ENCODE results near the gene SERPINE1. TPM values are rescaled to one million over a fixed set of nuclear protein-coding genes. Genes with fewer than 3 reads are reported as not detected.

SERPINE1 gene
- total RNA-seq, 1 experiment from 2014 or later = 42.4 TPM

DNA sequence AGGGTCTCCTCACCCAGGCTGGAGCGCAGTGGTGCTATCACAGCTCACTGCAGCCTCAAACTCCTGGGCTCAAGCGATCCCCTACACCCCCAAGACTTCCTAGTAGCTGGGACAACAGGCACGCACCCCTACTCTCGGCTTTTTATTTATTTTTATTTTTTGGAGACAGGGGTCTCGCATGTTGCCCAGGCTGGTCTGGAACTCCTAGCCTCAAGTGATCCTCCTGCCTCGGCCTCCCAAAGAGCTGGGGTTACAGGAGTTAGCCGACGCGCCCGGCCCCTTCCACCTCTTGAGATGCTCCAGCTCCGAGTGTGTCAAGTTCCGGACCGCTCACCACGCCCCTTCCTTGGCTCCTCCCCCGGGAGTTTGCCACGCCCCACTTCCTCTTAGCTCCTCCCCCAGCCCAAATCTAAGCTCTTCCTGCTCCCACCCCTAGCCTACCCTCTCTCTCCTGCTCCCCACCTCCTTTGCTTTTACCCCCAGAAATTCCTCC, 46.9 kb downstream of the SERPINE1 start:
- in situ Hi-C loops (cut with HindIII; ENCODE audit: low pct_unique_long_range_greater_than_20kb, low sequenced_read_pairs) = no loop called here
- DNase-seq (ENCODE audit: low read depth) = peak; percentile 58

DNA sequence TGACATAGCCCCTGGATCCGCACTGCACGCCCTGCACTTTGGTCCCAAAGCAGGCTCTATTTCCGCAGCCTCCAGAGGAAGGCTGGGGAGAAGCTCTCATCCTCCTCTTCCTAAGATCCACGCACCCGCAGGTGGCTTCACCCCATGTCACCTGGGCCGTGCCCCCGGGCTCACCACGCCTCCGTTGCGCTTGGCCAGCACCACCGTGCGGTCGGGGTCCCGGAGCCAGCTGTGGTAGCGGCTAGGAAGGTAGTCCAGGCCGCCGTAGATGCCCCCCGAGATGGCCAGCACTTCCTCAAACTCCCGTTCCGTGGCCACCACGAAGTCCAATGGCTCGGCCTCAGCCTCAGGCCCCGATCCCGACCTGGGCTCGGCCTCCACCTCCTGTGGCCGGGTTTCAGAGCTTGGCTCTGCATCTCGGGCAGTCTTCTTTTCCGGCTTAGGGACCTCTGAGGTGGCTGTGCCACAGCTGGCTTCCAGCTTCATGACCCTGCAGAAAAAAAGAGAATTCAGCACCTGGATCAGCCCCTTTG, 47.5 kb downstream of the SERPINE1 start:
- no peak for DNase-seq (ENCODE audit: low read depth)
- in situ Hi-C loops (cut with HindIII; ENCODE audit: low pct_unique_long_range_greater_than_20kb, low sequenced_read_pairs) = no loop called here

DNA sequence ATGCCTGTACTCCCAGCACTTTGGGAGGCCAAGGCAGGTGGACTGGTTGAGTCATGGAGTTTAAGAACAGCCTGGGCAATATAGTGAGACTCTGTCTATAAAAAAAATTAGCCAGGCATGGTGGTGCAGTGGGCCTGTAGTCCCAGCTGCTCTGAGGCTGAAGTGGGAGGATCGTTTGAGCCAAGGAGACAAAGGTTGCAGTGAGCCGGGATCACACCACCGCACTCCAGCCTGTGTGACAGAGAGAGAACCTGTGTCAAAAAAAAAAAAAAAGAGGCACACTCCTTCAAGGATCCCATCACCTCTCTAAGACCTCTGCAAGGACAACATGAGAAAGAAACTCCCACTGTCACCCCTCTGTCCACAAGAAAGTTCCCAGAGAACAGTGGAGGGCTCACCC, 48.8 kb downstream of the SERPINE1 start:
- no peak for DNase-seq (ENCODE audit: low read depth)
- in situ Hi-C loops (cut with HindIII; ENCODE audit: low pct_unique_long_range_greater_than_20kb, low sequenced_read_pairs) = no loop called here

DNA sequence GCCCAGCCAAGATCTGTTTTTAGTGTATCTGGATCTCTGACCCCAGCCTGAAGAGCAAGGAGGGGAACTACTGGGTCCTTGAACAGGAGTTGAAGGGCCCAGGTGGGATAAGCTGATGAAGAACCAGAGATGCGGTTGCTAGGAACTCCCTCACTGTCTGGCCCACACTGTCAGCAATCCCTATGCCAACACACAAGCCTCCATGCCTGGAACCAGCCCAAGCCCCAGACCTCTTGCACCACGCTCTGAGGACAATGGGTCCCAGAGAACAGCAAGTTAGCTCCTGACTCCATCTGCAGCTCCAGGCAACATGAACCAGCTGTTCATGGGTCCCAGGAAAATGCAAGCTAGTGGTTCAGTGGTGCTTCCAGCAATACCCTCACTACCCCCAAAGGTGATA, 50.7 kb downstream of the SERPINE1 start:
- in situ Hi-C loops (cut with HindIII; ENCODE audit: low pct_unique_long_range_greater_than_20kb, low sequenced_read_pairs) = no loop called here
- no peak for DNase-seq (ENCODE audit: low read depth)

DNA sequence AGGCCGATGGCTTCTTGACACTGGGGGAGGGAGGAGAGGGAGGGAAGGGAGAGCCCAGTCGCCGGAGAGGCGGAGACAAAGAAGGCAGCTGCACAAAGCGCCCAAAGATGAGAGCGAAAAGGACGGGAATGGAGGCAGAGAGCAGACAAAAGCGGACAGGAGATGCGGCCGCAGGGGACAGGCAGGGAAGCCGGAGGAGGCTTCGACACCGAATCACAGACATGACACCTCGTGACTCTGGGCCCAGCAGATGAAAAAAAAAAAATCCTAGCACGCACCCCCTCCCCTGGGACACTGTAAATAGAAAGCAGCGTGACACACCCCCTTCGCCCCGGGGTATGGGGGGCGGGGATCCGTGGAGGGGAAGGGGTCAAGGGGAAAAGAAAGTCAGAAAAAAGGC, 52.2 kb downstream of the SERPINE1 start:
- in situ Hi-C loops (cut with HindIII; ENCODE audit: low pct_unique_long_range_greater_than_20kb, low sequenced_read_pairs) = no loop called here

DNA sequence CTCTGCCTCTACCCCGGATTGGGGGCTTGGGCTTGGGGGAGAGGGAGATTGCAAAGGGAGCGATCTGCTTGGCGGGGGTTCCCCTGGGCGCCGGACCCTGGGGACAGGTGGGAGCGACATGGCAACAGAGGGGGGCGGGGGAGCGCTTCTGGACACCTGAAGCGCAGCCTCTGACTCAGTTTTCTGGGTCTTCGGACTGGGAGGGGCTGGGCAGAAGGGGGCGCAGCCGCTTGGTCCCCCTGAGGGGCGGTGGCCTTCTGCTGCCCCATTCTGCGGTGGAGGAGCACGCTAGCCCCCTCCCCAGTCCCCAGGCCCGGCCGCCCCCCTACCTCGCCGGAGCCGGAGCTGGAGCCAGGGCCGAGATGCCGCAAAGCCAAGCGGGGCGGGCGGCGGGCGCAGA, 52.8 kb downstream of the SERPINE1 start:
- in situ Hi-C loops (cut with HindIII; ENCODE audit: low pct_unique_long_range_greater_than_20kb, low sequenced_read_pairs) = no loop called here
- DNase-seq (ENCODE audit: low read depth) = no peak

More for the DNA sequence above, 52.2 kb downstream of the SERPINE1 start:
- no peak for DNase-seq (ENCODE audit: low read depth)

DNA sequence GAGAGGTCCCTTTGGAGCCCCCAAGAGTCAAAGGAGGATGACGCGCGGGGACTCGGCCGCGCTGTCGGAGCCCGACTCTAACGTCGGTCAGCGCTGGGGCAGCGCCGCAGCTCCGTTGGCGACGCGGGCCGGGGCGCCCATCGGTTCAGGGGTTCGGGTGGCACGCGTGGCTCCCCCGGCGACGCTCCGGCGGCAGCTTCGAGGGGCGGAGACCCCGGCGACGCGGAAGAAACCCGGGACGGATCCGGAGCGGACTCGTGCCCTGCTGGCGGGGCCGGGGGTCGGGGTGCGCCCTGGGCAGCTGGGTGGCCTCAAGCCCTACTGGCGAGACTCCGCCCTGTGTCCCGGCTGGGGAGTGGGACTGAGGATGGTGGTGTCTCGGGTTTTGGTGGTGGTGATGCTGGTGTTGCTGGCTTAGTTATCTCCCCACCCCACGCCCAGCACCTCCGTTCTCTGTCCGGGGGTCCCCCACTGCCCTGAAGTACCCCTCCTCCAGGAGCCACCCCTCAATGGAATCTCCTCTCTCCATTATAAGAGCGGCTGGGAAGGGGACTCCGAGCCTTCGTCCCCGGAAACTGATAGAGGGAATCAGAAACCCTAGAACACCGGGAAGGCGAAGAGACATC, 53.3 kb downstream of the SERPINE1 start, which contains the start of gene NAT16:
NAT16 (minus strand) TSS at position 164 of the 626 bp plus-strand sequence. CDS start 5,486 bp downstream, outside the sequence.
- no peak for DNase-seq (ENCODE audit: low read depth)
- in situ Hi-C loops (cut with HindIII; ENCODE audit: low pct_unique_long_range_greater_than_20kb, low sequenced_read_pairs) = no loop called here

DNA sequence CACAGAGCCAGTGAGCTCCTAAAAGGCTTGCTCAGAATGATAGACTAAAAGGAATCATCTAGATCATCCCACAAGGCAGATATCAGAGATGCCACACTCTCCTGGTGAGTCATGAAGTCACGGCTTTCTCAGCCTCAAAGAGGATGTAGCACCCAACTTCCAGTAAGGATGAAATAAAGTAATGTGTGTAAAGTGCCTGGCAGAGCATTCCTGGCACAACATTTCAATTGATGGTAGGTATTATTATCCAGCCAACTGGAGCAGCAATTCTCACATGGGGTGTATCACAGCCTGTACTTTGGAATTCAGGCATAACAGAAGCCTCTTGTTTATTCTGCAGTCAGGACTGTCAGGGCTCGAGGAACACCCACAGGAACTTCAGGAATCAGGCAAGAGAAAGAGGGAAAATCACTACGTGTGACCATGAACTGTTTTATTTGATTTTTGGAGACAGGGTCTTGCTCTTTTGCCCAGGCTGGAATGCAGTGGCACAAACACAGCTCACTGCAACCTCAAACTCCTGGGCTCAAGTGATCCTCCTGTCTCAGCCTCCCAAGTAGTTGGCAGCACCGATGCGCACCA, 58.4 kb downstream of the SERPINE1 start:
- peak; percentile 43 for DNase-seq (ENCODE audit: low read depth)
- in situ Hi-C loops (cut with HindIII; ENCODE audit: low pct_unique_long_range_greater_than_20kb, low sequenced_read_pairs) = no loop called here

DNA sequence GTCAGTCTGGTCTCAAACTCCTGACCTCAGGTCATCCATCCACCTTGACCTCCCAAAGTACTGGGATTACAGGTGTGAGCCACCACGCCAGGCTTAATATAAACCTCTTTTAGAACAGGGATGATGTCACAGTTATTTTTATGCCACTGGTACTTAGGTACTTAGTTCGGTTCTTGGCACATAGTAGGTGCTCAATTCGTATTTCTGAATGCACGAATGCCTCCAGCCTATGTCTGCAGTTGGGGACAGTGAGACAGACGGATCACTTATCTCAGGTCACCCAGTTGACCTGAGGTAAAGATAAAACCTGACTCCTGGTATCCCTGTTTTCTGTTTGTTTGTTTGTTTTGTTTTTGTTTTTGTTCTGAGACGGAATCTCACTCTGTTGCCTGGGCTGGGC, 59.3 kb downstream of the SERPINE1 start:
- DNase-seq (ENCODE audit: low read depth) = no peak
- in situ Hi-C loops (cut with HindIII; ENCODE audit: low pct_unique_long_range_greater_than_20kb, low sequenced_read_pairs) = no loop called here

DNA sequence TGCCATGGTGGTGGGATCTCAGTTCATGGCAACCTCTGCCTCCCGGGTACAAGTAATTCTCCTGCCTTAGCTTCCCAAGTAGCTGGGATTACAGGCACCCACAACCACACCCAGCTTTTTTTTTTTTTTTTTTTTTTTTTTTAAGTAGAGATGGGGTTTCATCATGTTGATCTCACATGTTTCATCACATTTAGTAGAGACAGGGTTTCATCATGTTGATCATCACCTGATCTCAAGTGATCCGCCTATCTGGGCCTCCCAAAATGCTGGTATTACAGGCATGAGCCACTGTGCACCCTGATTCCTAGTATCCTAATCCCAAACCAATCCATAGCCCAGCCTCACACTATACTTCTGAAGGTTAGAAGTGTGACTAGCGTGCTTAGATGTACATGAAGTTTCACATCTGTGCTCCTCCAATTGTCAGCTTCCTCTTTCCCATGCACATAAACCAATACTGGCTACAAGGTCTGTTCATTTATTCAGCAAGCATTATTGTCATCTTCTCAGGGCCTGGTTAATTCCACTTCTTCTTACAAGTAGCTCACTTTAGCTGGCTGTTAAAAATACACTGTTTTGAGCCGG, 60.0 kb downstream of the SERPINE1 start:
- in situ Hi-C loops (cut with HindIII; ENCODE audit: low pct_unique_long_range_greater_than_20kb, low sequenced_read_pairs) = no loop called here

More for the DNA sequence above, 60.0 kb downstream of the SERPINE1 start:
- DNase-seq (ENCODE audit: low read depth) = no peak

Other genes with a start within 250 kb of the SERPINE1 start
- 7.4 and 11.8 TPM in 2 replicates for gene UFSP1, start 237.4 kb upstream of the SERPINE1 start, total RNA-seq (2014; rRNA removed; shearing (Covaris generic); ENCODE audit: low replicate concordance)
- not detected in 2 replicates for gene ACHE, start 231.2 kb upstream of the SERPINE1 start, total RNA-seq (2014; rRNA removed; shearing (Covaris generic); ENCODE audit: low replicate concordance)
- 0.20 TPM in 1 of 2 replicates, not detected in the other for gene MUC3A, start 177.6 kb upstream of the SERPINE1 start, total RNA-seq (2014; rRNA removed; shearing (Covaris generic); ENCODE audit: low replicate concordance)
- 1.3 TPM in 1 of 2 replicates, not detected in the other for gene MUC12, start 157.5 kb upstream of the SERPINE1 start, total RNA-seq (2014; rRNA removed; shearing (Covaris generic); ENCODE audit: low replicate concordance)
- gene MUC17, start 107.0 kb upstream of the SERPINE1 start, total RNA-seq (2014; rRNA removed; shearing (Covaris generic); ENCODE audit: low replicate concordance) = not detected in 2 replicates
- gene TRIM56, start 41.6 kb upstream of the SERPINE1 start, total RNA-seq (2014; rRNA removed; shearing (Covaris generic); ENCODE audit: low replicate concordance) = 4.1 and 6.8 TPM in 2 replicates
- gene AP1S1, start 27.4 kb downstream of the SERPINE1 start, total RNA-seq (2014; rRNA removed; shearing (Covaris generic); ENCODE audit: low replicate concordance) = 296 and 312 TPM in 2 replicates
- 0.14 and 0.74 TPM in 2 replicates for gene VGF, start 38.5 kb downstream of the SERPINE1 start, total RNA-seq (2014; rRNA removed; shearing (Covaris generic); ENCODE audit: low replicate concordance)
- gene NAT16, start 53.2 kb downstream of the SERPINE1 start, total RNA-seq (2014; rRNA removed; shearing (Covaris generic); ENCODE audit: low replicate concordance) = not detected in 2 replicates
- not detected in 2 replicates for gene MOGAT3, start 73.9 kb downstream of the SERPINE1 start, total RNA-seq (2014; rRNA removed; shearing (Covaris generic); ENCODE audit: low replicate concordance)
- gene PLOD3, start 90.5 kb downstream of the SERPINE1 start, total RNA-seq (2014; rRNA removed; shearing (Covaris generic); ENCODE audit: low replicate concordance) = 33.6 and 68.2 TPM in 2 replicates
- 84.0 and 106 TPM in 2 replicates for gene ZNHIT1, start 91.1 kb downstream of the SERPINE1 start, total RNA-seq (2014; rRNA removed; shearing (Covaris generic); ENCODE audit: low replicate concordance)
- gene CLDN15, start 110.7 kb downstream of the SERPINE1 start, total RNA-seq (2014; rRNA removed; shearing (Covaris generic); ENCODE audit: low replicate concordance) = 0.81 and 0.93 TPM in 2 replicates
- gene FIS1, start 118.0 kb downstream of the SERPINE1 start, total RNA-seq (2014; rRNA removed; shearing (Covaris generic); ENCODE audit: low replicate concordance) = 130 and 156 TPM in 2 replicates
- 36.6 and 58.1 TPM in 2 replicates for gene IFT22, start 194.7 kb downstream of the SERPINE1 start, total RNA-seq (2014; rRNA removed; shearing (Covaris generic); ENCODE audit: low replicate concordance)
- gene COL26A1, start 235.8 kb downstream of the SERPINE1 start, total RNA-seq (2014; rRNA removed; shearing (Covaris generic); ENCODE audit: low replicate concordance) = 1.1 and 1.7 TPM in 2 replicates

All from Caki2 (cell line).